ENCODE results near the gene PCDHA1.
"Not testable (repeated sequence)": the region's sequence is repeated elsewhere in the genome, so short reads cannot be mapped to it uniquely, and the experiment has no call there.

The PCDHA1 gene

DNA sequence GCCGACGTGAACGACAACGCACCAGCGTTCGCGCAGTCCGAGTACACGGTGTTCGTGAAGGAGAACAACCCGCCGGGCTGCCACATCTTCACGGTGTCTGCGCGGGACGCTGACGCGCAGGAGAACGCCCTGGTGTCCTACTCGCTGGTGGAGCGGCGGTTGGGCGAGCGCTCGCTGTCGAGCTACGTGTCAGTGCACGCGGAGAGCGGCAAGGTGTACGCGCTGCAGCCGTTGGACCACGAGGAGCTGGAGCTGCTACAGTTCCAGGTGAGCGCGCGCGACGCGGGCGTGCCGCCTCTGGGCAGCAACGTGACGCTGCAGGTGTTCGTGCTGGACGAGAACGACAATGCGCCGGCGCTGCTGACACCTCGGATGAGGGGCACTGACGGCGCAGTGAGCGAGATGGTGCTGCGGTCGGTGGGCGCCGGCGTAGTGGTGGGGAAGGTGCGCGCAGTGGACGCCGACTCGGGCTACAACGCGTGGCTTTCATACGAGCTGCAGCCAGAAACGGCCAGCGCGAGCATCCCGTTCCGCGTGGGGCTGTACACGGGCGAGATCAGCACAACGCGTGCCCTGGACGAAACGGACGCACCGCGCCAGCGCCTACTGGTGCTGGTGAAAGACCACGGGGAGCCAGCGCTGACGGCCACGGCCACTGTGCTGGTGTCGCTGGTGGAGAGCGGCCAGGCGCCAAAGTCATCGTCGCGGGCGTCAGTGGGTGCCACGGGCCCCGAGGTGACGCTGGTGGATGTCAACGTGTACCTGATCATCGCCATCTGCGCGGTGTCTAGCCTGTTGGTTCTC is 64.1 kb downstream of the PCDHA1 start:
- H2AFZ ChIP-seq (ENCODE audit: low read depth, low read length); H3K4me1 ChIP-seq (ENCODE audit: insufficient read depth, low read length); H3K4me3 ChIP-seq (ENCODE audit: low read length): not testable (repeated sequence)

DNA sequence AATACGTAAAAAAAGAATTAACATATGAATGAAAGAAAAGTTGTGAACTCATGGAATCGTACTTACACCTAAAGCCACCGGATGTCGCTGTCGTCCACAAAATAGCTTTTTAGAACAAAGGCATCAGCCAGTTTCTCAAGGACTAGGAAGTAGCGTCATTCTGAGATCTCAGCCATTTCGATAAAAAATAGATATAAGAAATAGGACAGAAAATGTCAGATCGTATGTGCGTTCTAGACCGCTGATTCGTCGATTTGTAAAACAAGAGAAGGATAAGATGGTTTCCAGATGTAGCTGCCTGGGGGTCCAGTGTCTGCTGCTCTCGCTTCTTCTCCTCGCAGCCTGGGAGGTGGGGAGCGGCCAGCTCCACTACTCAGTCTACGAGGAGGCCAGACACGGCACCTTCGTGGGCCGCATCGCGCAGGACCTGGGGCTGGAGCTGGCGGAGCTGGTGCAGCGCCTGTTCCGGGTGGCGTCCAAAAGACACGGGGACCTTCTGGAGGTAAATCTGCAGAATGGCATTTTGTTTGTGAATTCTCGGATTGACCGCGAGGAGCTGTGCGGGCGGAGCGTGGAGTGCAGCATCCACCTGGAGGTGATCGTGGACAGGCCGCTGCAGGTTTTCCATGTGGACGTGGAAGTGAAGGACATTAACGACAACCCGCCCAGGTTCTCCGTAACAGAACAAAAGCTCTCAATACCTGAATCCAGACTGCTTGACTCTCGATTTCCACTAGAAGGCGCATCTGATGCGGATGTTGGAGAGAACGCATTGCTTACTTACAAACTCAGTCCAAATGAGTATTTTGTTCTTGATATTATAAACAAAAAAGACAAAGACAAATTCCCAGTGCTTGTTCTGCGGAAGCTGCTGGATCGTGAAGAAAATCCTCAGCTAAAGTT is 70.1 kb downstream of the PCDHA1 start, which contains the start of gene PCDHA10:
Gene PCDHA10 (plus strand): TSS at position 126 of the 903 bp plus-strand sequence. CDS start 152 bp downstream, at position 278.
- no peaks in the 10 kb centered on the region for H3K27me3 ChIP-seq (ENCODE audit: insufficient read depth, low read length)
- no peak within 1 kb of the TSS for H3K4me3 ChIP-seq (ENCODE audit: low read length)
- no peaks in the 10 kb centered on the region for H3K4me1 ChIP-seq (ENCODE audit: insufficient read depth, low read length)
- H2AFZ ChIP-seq (ENCODE audit: low read depth, low read length): no peak within 1 kb of the TSS
- peaks cover 32% of the 10 kb centered on the region for H3K9me3 ChIP-seq (ENCODE audit: low read length)
- peaks cover 26% of the 10 kb centered on the region for H3K36me3 ChIP-seq (ENCODE audit: insufficient read depth, low read length)

More for the DNA sequence above, 64.1 kb downstream of the PCDHA1 start:
- H3K9me3 ChIP-seq (ENCODE audit: low read length): peaks cover 17% of the 10 kb centered on the region
- H3K27me3 ChIP-seq (ENCODE audit: insufficient read depth, low read length); H3K36me3 ChIP-seq (ENCODE audit: insufficient read depth, low read length): not testable (repeated sequence)

DNA sequence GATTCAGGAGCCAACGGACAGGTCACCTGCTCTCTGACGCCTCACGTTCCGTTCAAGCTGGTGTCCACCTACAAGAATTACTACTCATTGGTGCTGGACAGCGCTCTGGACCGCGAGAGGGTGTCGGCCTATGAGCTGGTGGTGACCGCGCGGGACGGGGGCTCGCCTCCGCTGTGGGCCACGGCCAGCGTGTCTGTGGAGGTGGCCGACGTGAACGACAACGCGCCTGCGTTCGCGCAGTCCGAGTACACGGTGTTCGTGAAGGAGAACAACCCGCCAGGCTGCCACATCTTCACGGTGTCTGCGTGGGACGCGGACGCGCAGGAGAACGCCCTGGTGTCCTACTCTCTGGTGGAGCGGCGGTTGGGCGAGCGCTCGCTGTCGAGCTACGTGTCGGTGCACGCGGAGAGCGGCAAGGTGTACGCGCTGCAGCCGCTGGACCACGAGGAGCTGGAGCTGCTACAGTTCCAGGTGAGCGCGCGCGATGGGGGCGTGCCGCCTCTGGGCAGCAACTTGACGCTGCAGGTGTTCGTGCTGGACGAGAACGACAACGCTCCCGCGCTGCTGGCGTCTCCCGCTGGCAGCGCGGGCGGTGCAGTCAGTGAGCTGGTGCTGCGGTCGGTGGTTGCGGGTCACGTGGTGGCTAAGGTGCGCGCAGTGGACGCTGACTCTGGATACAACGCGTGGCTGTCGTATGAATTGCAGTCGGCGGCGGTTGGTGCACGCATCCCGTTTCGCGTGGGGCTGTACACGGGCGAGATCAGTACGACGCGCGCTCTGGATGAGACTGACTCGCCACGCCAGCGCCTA is 71.4 kb downstream of the PCDHA1 start:
- Histone ChIP-seq H3K9me3 (ENCODE audit: low read length) (peaks cover 46% of the 10 kb centered on the region), H3K4me1 (ENCODE audit: insufficient read depth, low read length) (no peaks in the 10 kb centered on the region), H2AFZ (ENCODE audit: low read depth, low read length) (no peak overlapping the region), H3K4me3 (ENCODE audit: low read length) (no peak overlapping the region), H3K27me3 (ENCODE audit: insufficient read depth, low read length) (no peaks in the 10 kb centered on the region), H3K36me3 (ENCODE audit: insufficient read depth, low read length) (peaks cover 38% of the 10 kb centered on the region)

GRCh38 chr5:140857987-140858240 is 72.0 kb downstream of the PCDHA1 start:
- H3K4me3 ChIP-seq (ENCODE audit: low read length): no peak overlapping the region
- peaks cover 51% of the 10 kb centered on the region for H3K9me3 ChIP-seq (ENCODE audit: low read length)
- H3K36me3 ChIP-seq (ENCODE audit: insufficient read depth, low read length): peaks cover 43% of the 10 kb centered on the region
- H3K4me1 ChIP-seq (ENCODE audit: insufficient read depth, low read length): no peaks in the 10 kb centered on the region
- H2AFZ ChIP-seq (ENCODE audit: low read depth, low read length): no peak overlapping the region
- H3K27me3 ChIP-seq (ENCODE audit: insufficient read depth, low read length): no peaks in the 10 kb centered on the region

DNA sequence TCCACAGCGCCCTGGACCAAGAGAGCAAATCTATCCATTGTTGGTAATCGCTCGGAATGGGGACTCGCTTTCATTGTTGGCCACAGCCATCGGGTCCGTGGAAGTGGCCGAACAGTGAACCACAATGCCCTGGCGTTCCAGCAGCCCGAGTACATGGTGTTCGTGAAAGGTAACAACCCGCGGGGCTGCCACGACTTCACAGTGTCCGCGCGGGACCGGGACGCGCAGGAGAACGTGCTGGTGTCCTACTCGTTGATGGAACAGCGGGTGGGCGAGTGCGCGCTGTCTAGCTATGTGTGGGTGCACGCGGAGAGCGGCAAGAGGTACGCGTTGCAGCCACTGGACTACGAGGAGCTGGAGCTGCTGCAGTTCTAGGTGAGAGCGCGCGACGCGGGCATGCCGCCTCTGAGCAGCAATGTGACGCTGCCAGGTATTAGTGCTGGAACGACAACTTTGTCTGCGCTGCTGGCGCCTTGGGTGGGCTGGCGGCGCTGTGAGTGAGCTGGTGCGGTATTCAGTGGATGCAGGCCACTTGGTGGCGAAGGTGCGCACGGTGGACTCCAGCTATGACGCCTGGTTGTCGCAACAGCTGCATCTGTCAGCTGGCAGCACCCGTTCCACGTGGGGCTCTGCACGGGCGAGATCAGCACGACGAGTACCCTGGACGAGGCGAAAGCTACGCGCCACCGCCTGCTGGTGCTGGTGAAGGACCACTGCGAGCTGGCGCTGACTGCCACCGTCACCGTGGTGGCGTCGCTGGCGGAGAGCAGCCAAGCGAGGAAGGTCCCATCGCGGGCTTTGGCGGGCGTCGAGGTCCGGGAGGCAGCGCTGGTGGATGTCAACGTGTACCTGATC is 76.7 kb downstream of the PCDHA1 start:
- no peak overlapping the region for H2AFZ ChIP-seq (ENCODE audit: low read depth, low read length)
- H3K36me3 ChIP-seq (ENCODE audit: insufficient read depth, low read length): peaks cover 29% of the 10 kb centered on the region
- H3K4me1 ChIP-seq (ENCODE audit: insufficient read depth, low read length): no peaks in the 10 kb centered on the region
- no peaks in the 10 kb centered on the region for H3K27me3 ChIP-seq (ENCODE audit: insufficient read depth, low read length)
- H3K9me3 ChIP-seq (ENCODE audit: low read length): peaks cover 37% of the 10 kb centered on the region
- no peak overlapping the region for H3K4me3 ChIP-seq (ENCODE audit: low read length)

- H3K9me3 ChIP-seq (ENCODE audit: low read length): peaks cover 29% of the 10 kb centered on the region
- no peaks in the 10 kb centered on the region for H3K4me1 ChIP-seq (ENCODE audit: insufficient read depth, low read length)
- no peaks in the 10 kb centered on the region for H3K27me3 ChIP-seq (ENCODE audit: insufficient read depth, low read length)
- H2AFZ ChIP-seq (ENCODE audit: low read depth, low read length): no peak within 1 kb of the TSS
- no peak within 1 kb of the TSS for H3K4me3 ChIP-seq (ENCODE audit: low read length)
- H3K36me3 ChIP-seq (ENCODE audit: insufficient read depth, low read length): peaks cover 11% of the 10 kb centered on the region
Measured at GRCh38 chr5:140868721-140869554, 83.0 kb downstream of the PCDHA1 start, which contains the start of gene PCDHA11. TSS of gene PCDHA11 (plus strand) at chr5:140868957. CDS start at chr5:140869104, 147 bp downstream.

DNA sequence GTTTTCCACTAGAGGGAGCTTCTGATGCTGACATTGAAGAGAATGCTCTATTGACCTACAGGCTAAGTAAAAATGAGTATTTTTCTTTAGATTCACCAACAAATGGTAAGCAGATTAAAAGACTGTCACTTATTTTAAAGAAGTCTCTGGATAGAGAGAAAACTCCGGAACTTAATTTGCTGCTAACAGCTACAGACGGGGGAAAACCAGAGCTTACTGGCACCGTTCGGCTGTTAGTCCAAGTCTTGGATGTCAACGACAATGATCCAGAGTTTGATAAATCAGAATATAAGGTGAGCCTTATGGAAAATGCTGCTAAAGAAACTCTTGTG is 83.6 kb downstream of the PCDHA1 start:
- Histone ChIP-seq H3K4me1 (ENCODE audit: insufficient read depth, low read length) (no peaks in the 10 kb centered on the region), H3K4me3 (ENCODE audit: low read length) (no peak overlapping the region)

DNA sequence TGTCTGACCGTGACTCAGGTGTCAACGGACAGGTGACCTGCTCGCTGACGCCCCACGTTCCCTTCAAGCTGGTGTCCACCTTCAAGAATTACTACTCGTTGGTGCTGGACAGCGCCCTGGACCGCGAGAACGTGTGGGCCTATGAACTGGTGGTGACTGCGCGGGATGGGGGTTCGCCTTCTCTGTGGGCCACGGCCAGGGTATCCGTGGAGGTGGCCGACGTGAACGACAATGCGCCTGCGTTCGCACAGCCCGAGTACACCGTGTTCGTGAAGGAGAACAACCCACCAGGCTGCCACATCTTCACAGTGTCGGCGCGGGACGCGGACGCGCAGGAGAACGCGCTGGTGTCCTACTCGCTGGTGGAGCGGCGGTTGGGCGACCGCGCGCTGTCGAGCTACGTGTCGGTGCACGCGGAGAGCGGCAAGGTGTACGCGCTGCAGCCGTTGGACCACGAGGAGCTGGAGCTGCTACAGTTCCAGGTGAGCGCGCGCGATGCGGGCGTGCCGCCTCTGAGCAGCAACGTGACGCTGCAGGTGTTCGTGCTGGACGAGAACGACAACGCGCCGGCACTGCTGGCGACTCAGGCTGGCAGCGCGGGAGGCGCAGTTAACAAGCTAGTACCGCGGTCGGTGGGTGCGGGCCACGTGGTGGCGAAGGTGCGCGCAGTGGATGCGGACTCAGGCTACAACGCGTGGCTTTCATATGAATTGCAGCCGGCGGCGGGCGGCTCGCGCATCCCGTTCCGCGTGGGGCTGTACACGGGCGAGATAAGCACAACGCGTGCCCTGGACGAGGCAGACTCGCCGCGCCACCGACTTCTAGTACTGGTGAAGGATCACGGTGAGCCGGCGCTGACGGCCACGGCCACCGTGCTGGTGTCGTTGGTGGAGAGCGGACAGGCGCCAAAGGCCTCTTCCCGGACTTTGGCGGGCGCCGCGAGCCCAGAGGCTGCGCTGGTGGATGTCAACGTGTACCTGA is 84.6 kb downstream of the PCDHA1 start:
- Histone ChIP-seq H3K4me1 (ENCODE audit: insufficient read depth, low read length) (no peaks in the 10 kb centered on the region), H2AFZ (ENCODE audit: low read depth, low read length) (no peak overlapping the region), H3K4me3 (ENCODE audit: low read length) (no peak overlapping the region), H3K27me3 (ENCODE audit: insufficient read depth, low read length) (no peaks in the 10 kb centered on the region), H3K9me3 (ENCODE audit: low read length) (peaks cover 29% of the 10 kb centered on the region), H3K36me3 (ENCODE audit: insufficient read depth, low read length) (peaks cover 11% of the 10 kb centered on the region)

More for the DNA sequence above, 83.6 kb downstream of the PCDHA1 start:
- peaks cover 29% of the 10 kb centered on the region for H3K9me3 ChIP-seq (ENCODE audit: low read length)
- no peak overlapping the region for H2AFZ ChIP-seq (ENCODE audit: low read depth, low read length)
- H3K36me3 ChIP-seq (ENCODE audit: insufficient read depth, low read length): peaks cover 11% of the 10 kb centered on the region
- H3K27me3 ChIP-seq (ENCODE audit: insufficient read depth, low read length): no peaks in the 10 kb centered on the region

DNA sequence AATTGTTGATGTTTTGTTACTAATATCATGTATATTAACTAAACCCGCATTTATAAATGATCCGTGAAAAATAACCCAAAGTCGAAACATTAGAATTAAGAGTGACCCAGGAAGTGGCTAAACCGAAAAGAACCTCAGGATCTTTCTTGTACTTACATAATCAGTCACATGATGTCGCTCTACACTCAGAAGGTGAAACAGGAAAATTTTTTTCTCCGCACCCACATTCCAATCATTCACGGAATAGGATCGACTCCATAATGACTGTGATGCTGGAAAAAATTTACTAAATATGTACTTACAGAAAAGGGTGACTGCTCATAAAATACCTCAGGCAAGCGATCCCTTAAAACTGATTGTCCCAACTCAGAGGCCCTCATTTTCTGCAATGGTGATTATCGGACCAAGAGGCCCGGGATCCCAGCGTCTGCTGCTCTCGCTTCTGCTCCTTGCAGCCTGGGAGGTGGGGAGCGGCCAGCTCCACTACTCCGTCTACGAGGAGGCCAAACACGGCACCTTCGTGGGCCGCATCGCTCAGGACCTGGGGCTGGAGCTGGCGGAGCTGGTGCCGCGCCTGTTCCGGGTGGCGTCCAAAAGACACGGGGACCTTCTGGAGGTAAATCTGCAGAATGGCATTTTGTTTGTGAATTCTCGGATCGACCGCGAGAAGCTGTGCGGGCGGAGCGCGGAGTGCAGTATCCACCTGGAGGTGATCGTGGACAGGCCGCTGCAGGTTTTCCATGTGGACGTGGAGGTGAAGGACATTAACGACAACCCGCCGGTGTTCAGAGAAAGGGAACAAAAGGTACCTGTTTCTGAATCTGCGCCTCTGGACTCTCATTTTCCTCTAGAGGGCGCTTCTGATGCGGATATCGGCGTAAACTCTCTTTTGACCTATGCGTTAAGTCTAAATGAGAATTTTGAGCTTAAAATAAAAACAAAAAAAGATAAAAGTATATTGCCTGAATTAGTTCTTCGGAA is 89.4 kb downstream of the PCDHA1 start, which contains the start of gene PCDHA12:
Gene PCDHA12 (plus strand): TSS at position 224 of the 981 bp plus-strand sequence. CDS start 165 bp downstream, at position 389.
- H3K36me3 ChIP-seq (ENCODE audit: insufficient read depth, low read length): peaks cover 18% of the 10 kb centered on the region
- peak within 1 kb of the TSS; percentile 85 for H2AFZ ChIP-seq (ENCODE audit: low read depth, low read length)
- peaks cover 32% of the 10 kb centered on the region for H3K9me3 ChIP-seq (ENCODE audit: low read length)
- H3K4me1 ChIP-seq (ENCODE audit: insufficient read depth, low read length): no peaks in the 10 kb centered on the region
- H3K4me3 ChIP-seq (ENCODE audit: low read length): peak within 1 kb of the TSS; percentile 61
- no peaks in the 10 kb centered on the region for H3K27me3 ChIP-seq (ENCODE audit: insufficient read depth, low read length)

All from neuron (in vitro differentiated cells).